ENCODE data around the gene SLC25A22.

DNA sequence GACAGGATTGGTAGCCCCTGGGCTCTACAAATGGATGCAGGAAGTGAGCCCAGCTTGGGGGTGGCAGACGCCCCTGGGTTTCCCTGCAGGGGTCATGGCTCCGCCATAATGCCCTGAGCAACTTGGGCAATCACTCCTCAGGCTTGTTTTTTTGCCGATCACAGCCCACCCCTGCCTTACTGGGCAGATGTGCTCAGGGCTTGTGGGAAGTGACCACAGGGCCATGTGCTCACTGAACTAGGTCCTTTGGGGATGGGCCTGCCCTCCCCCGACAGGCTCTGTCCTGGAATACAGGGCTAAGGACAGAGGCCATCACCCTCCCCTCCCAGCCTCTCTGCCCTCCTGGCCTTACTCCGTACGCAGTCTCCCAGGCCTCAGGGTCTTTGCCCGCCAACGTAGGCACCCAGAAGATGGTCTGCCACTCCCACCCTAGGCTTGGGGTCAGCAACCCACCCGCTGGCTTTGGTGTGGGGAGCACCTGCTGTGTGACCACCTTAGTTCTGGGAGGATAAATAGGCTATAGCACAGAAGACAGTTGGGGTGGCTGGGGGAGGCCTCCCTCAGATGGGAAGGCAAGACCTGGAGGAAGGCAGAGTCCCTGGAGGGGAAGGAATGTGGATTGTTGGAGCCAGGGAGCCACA, 15.5 kb upstream of the SLC25A22 start:
- no peak for TF ChIP-seq CTCF (IDR thresholded peaks at IDR 0.05)
- TF ChIP-seq POLR2A (IDR thresholded peaks at IDR 0.05) = no peak
